ENCODE measurements around the gene STXBP2. TPM values are rescaled to one million over a fixed set of nuclear protein-coding genes. Genes with fewer than 3 reads are reported as not detected.

STXBP2 gene
- total and polyA plus RNA-seq, 9 of the 15 experiments (the other 6 are each of a cell fraction or from before 2014, with no cell fraction given) = 2.5 to 163 (median 71.3) TPM

- no peak for TF ChIP-seq ZBTB34 (CRISPR knock-in tag; IDR thresholded peaks at IDR 0.05)
- TF ChIP-seq POLR2A (conservative IDR thresholded peaks at IDR 0.05) = 0 out of 2 replicates have a peak, but pooled peaks have one; percentile 21
- TF ChIP-seq RBFOX2 (IDR thresholded peaks at IDR 0.05; ENCODE audit: low read depth, low read length) = peak; percentile 59
- peak; percentile 21 for TF ChIP-seq POLR2B (IDR thresholded peaks at IDR 0.05; ENCODE audit: low read depth, partially characterized antibody)
- peak; percentile 85 for TF ChIP-seq PTBP1 (IDR thresholded peaks at IDR 0.05; ENCODE audit: low read depth, low read length)
- no peak for TF ChIP-seq KAT7 (CRISPR knock-in tag; IDR thresholded peaks at IDR 0.05; ENCODE audit: borderline replicate concordance)
- TF ChIP-seq RBM22 (IDR thresholded peaks at IDR 0.05; ENCODE audit: low read depth, low read length, poor library complexity, severe bottlenecking) = peak; percentile 29
- peak; percentile 63 for TF ChIP-seq POLR2G (IDR thresholded peaks at IDR 0.05; ENCODE audit: low read depth, low read length)
- WGBS (ENCODE audit: insufficient coverage, low coverage, missing lambda C conversion rate) = 94% methylated on average over 12 of the region's 20 CpGs
- ChIA-PET CTCF (ENCODE audit: low intra/inter-chr PET ratio) (no interaction called here), POLR2A (no interaction called here)
- H4K20me1 ChIP-seq (replicated peaks; ENCODE audit: control insufficient read depth, insufficient read depth, low read length) = peaks cover 7% of the 10 kb centered on the region
- peak overlapping the region in 1 of 2 experiments; percentile 45; a peak in 1 of 4 replicates for H3K9ac ChIP-seq (ENCODE audit: insufficient read depth in 1 of 2, low read depth in 2 of 2, low read length in 2 of 2)
- H3K9me1 ChIP-seq (ENCODE audit: control insufficient read depth, insufficient read depth, low read length) = no peaks in the 10 kb centered on the region
- intact Hi-C loops (cut with micrococcal nuclease) (no loop called here), in situ Hi-C loops (cut with MboI) (no loop called here)
- H3K27ac ChIP-seq (ENCODE audit: extremely low read depth, low read depth, low read length) = no peak overlapping the region; the same call in 2 of the 3 replicates
- H3K79me2 ChIP-seq (ENCODE audit: control insufficient read depth, insufficient read depth, low read length) = no peaks in the 10 kb centered on the region; the same call in 2 of the 3 replicates
- H2AFZ ChIP-seq (ENCODE audit: low read depth, low read length) = no peak overlapping the region
- no peak for FAIRE-seq
- no peaks in the 10 kb centered on the region for H3K27me3 ChIP-seq (ENCODE audit: control insufficient read depth in 2 of 2, insufficient read depth in 2 of 2, low read length in 2 of 2)
- H3K4me1 ChIP-seq (replicated peaks in 1 of 2; ENCODE audit: control insufficient read depth in 2 of 2, insufficient read depth in 2 of 2, low read length in 2 of 2) = peaks cover 0 to 59% of the 10 kb centered on the region in 2 experiments; a peak in 4 of 5 replicates
- H3K4me3 ChIP-seq = no peak overlapping the region
- no peak overlapping the region for H3K4me2 ChIP-seq (ENCODE audit: insufficient read depth, low read length)
- H3K36me3 ChIP-seq (ENCODE audit: control insufficient read depth, insufficient read depth, low read length) = peaks cover 50% of the 10 kb centered on the region; the same call in 2 of the 3 replicates
- no TSS peak for BruUV-seq (replicated peaks)
- H3K9me3 ChIP-seq (replicated peaks; ENCODE audit: control insufficient read depth, insufficient read depth, low read depth, low read length) = no peaks in the 10 kb centered on the region
- no peak for DNase-seq (ENCODE audit: extremely low read depth in 1 of 4, low spot score in 3 of 4)
- ATAC-seq = no peak
Measured at GRCh38 chr19:7645656-7646425, 8.9 kb downstream of the STXBP2 start.
